HG02763 (cell line): ENCODE data around the gene RNASEL.
"Not testable (repeated sequence)": the region's sequence is repeated elsewhere in the genome, so short reads cannot be mapped to it uniquely, and the experiment has no call there.

ENCODE experiments used
- ATAC-seq: cut with Tn5 transposase; IDR thresholded peaks from one replicate; pipeline ENCODE4 v1.9.1; 2021; ENCODE audit warnings: mild to moderate bottlenecking, moderate library complexity; ENCODE audit not compliant: unreplicated experiment

RNASEL gene

GRCh38 chr1:182567629-182568028, 21.4 kb downstream of the RNASEL start:
- ATAC-seq = no peak

GRCh38 chr1:182565537-182565936, 23.5 kb downstream of the RNASEL start:
- no peak for ATAC-seq

- no peak for ATAC-seq
These were observed 24.6 kb downstream of the RNASEL start for GRCh38 chr1:182564406-182565004.

- ATAC-seq = no peak
These were observed 26.0 kb downstream of the RNASEL start for GRCh38 chr1:182563095-182563494.

GRCh38 chr1:182561456-182561855, 27.6 kb downstream of the RNASEL start:
- no peak for ATAC-seq

GRCh38 chr1:182560392-182560984, 28.6 kb downstream of the RNASEL start:
- no peak for ATAC-seq

GRCh38 chr1:182556279-182556678, 32.8 kb downstream of the RNASEL start:
- ATAC-seq = no peak

GRCh38 chr1:182555493-182555892, 33.6 kb downstream of the RNASEL start:
- no peak for ATAC-seq

- ATAC-seq = no peak
These were observed 36.5 kb downstream of the RNASEL start for GRCh38 chr1:182552527-182552926.

- ATAC-seq = no peak
These were observed 39.2 kb downstream of the RNASEL start for GRCh38 chr1:182549811-182550210.

- ATAC-seq = no peak
These were observed 39.7 kb downstream of the RNASEL start for GRCh38 chr1:182549346-182549745.

- ATAC-seq = no peak
These were observed 55.2 kb downstream of the RNASEL start for GRCh38 chr1:182533896-182534295.

- not testable (repeated sequence) for ATAC-seq
These were observed 60.9 kb downstream of the RNASEL start for GRCh38 chr1:182528206-182528605.

- ATAC-seq = no peak
These were observed 61.4 kb downstream of the RNASEL start for GRCh38 chr1:182527680-182528079.

- no peak for ATAC-seq
These were observed 63.7 kb downstream of the RNASEL start for GRCh38 chr1:182525342-182525741.
